H1 (cell line): ENCODE measurements around the gene HES5. TPM values are rescaled to one million over a fixed set of nuclear protein-coding genes. Genes with fewer than 3 reads are reported as not detected.

Experiments
- CTCF ChIA-PET: fragments of 300-600 bp; sonication (Branson Sonifier 250); formaldehyde crosslinking; loops from one replicate; lab custom pipeline; 2021; ENCODE audit not compliant: partially characterized antibody; lab: Charles Lee
- POLR2A ChIA-PET: fragments of 300-600 bp; sonication (Branson Sonifier 250); formaldehyde crosslinking; loops from one replicate; lab custom pipeline; 2021; ENCODE audit warnings: inconsistent platforms; ENCODE audit not compliant: partially characterized antibody; lab: Charles Lee
- DNase-seq, 2 experiments: peaks; one replicate each; pipeline versions ENCODE4 v3.0.0 to v3.0.0-alpha.2; 2010 to 2022; ENCODE audit warnings: low spot score in 2 of 2, low read depth in 1 of 2, mixed read lengths in 1 of 2
- FAIRE-seq: peaks from 2 replicates; lab custom pipeline; 2011; peaks lifted over from hg19 to GRCh38; lab: Jason Lieb, UNC
- H2AFZ ChIP-seq: 2 replicates; pipeline ENCODE4 v1.8.1; 2012; ENCODE audit warnings: low read length, inconsistent platforms
- H2AK5ac ChIP-seq: 2 replicates; pipeline ENCODE4 v1.6.1; 2013; ENCODE audit warnings: low read depth, low read length
- H2BK120ac ChIP-seq: replicated peaks from 2 replicates; pipeline ENCODE3; 2013; ENCODE audit warnings: low read depth, low read length, inconsistent platforms
- H2BK12ac ChIP-seq: 2 replicates; pipeline ENCODE4 v1.6.1; 2013; ENCODE audit warnings: low read depth, low read length
- H2BK15ac ChIP-seq: 2 replicates; pipeline ENCODE4 v1.6.1; 2013; ENCODE audit warnings: low read length
- H2BK20ac ChIP-seq: 2 replicates; pipeline ENCODE4 v1.6.1; 2013; ENCODE audit warnings: low read length
- H2BK5ac ChIP-seq: 2 replicates; pipeline ENCODE4 v1.6.1; 2013; ENCODE audit warnings: low read depth, low read length
- H3K14ac ChIP-seq: 2 replicates; pipeline ENCODE4 v1.6.1; 2013; ENCODE audit warnings: inconsistent platforms; ENCODE audit not compliant: insufficient read length
- H3K18ac ChIP-seq: 2 replicates; pipeline ENCODE4 v1.6.1; 2013; ENCODE audit warnings: low read length; ENCODE audit errors: extremely low read depth
- H3K23ac ChIP-seq: 2 replicates; pipeline ENCODE4 v1.6.1; 2013; ENCODE audit warnings: inconsistent platforms; ENCODE audit not compliant: insufficient read length
- H3K23me2 ChIP-seq: 2 replicates; pipeline ENCODE4 v1.6.1; 2013; ENCODE audit warnings: low read depth, low read length
- H3K27ac ChIP-seq: 2 replicates; pipeline ENCODE4 v1.6.1; 2011; ENCODE audit warnings: low read depth, low read length, inconsistent platforms
- H3K27me3 ChIP-seq, 4 experiments: replicated peaks in 1 of 4; 1 replicate in 1 of 4; 2 replicates in 3 of 4; pipeline versions ENCODE4 v1.6.1 to v1.8.1; 2011 to 2013; ENCODE audit warnings: low read length in 3 of 4, mild to moderate bottlenecking in 3 of 4, inconsistent platforms in 2 of 4, mixed read lengths in 2 of 4, moderate library complexity in 1 of 4; ENCODE audit not compliant: control insufficient read depth in 3 of 4, insufficient read depth in 3 of 4; ENCODE audit errors: extremely low read depth in 1 of 4
- H3K36me3 ChIP-seq, 4 experiments: 2 replicates each; pipeline versions ENCODE4 v1.6.1 to v1.8.1; 2011 to 2013; ENCODE audit warnings: mild to moderate bottlenecking in 4 of 4, low read length in 3 of 4, moderate library complexity in 2 of 4, control low read depth in 1 of 4, inconsistent platforms in 1 of 4; ENCODE audit not compliant: insufficient read depth in 4 of 4, control insufficient read depth in 2 of 4
- H3K4ac ChIP-seq: replicated peaks from 2 replicates; pipeline ENCODE3; 2013; ENCODE audit warnings: low read length, low read depth, mixed read lengths, inconsistent platforms; ENCODE audit not compliant: insufficient read length
- H3K4me1 ChIP-seq, 4 experiments: replicated peaks in 1 of 4; 1 replicate in 1 of 4; 2 replicates in 3 of 4; pipeline versions ENCODE4 v1.6.1 to v1.8.1; 2011 to 2013; ENCODE audit warnings: low read length in 3 of 4, inconsistent platforms in 2 of 4, mixed read lengths in 1 of 4; ENCODE audit not compliant: insufficient read depth in 4 of 4, control insufficient read depth in 3 of 4
- H3K4me2 ChIP-seq, 2 experiments: 2 replicates each; pipeline versions ENCODE4 v1.6.1 to v1.8.1; 2011 to 2013; ENCODE audit warnings: low read depth in 2 of 2, low read length in 2 of 2, control low read depth in 1 of 2, inconsistent platforms in 1 of 2, mild to moderate bottlenecking in 1 of 2; ENCODE audit not compliant: insufficient read depth in 1 of 2
- H3K4me3 ChIP-seq, 4 experiments: fragments of 200-600, 300-600 bp in 1 of 4; sonication (generic), shearing (Covaris generic), sonication (Bioruptor Twin) in 1 of 4; 2 replicates each; pipeline versions ENCODE4 v1.5.1 to v1.8.1; 2011 to 2016; ENCODE audit warnings: low read length in 4 of 4, low read depth in 3 of 4, control low read depth in 2 of 4, inconsistent platforms in 2 of 4, mild to moderate bottlenecking in 2 of 4, mixed read lengths in 1 of 4, moderate library complexity in 1 of 4; ENCODE audit not compliant: insufficient read depth in 2 of 4; ENCODE audit errors: extremely low read depth in 1 of 4
- H3K56ac ChIP-seq: replicated peaks from 2 replicates; pipeline ENCODE3; 2013; ENCODE audit warnings: low read depth, mild to moderate bottlenecking, mixed read lengths, low read length, inconsistent platforms; ENCODE audit not compliant: insufficient read length
- H3K79me1 ChIP-seq: 2 replicates; pipeline ENCODE4 v1.6.1; 2013; ENCODE audit warnings: low read depth, low read length, control low read depth
- H3K79me2 ChIP-seq, 2 experiments: 2 replicates each; pipeline versions ENCODE4 v1.6.1 to v1.8.1; 2012 to 2013; ENCODE audit warnings: low read length in 2 of 2, mild to moderate bottlenecking in 2 of 2, inconsistent platforms in 1 of 2; ENCODE audit not compliant: insufficient read depth in 2 of 2, control insufficient read depth in 1 of 2
- H3K9ac ChIP-seq, 4 experiments: replicated peaks in 1 of 4; 1 replicate in 1 of 4; 2 replicates in 3 of 4; pipeline versions ENCODE4 v1.6.1 to v1.8.1; 2011 to 2013; ENCODE audit warnings: low read depth in 3 of 4, low read length in 3 of 4, control low read depth in 2 of 4, mild to moderate bottlenecking in 2 of 4, moderate library complexity in 2 of 4, inconsistent platforms in 1 of 4; ENCODE audit errors: extremely low read depth in 1 of 4
- H3K9me3 ChIP-seq, 2 experiments: 2 replicates each; pipeline versions ENCODE4 v1.6.1 to v1.8.1; 2012 to 2013; ENCODE audit warnings: mild to moderate bottlenecking in 2 of 2, moderate library complexity in 2 of 2, control low read depth in 1 of 2, inconsistent platforms in 1 of 2, low read depth in 1 of 2, low read length in 1 of 2, mixed read lengths in 1 of 2; ENCODE audit not compliant: insufficient read depth in 2 of 2
- H4K20me1 ChIP-seq, 2 experiments: replicated peaks in 1 of 2; 2 replicates each; pipeline versions ENCODE3 to v1.8.1; 2011 to 2013; ENCODE audit warnings: inconsistent platforms in 2 of 2, low read length in 2 of 2, mild to moderate bottlenecking in 1 of 2; ENCODE audit not compliant: insufficient read depth in 2 of 2, control insufficient read depth in 1 of 2
- H4K5ac ChIP-seq: 2 replicates; pipeline ENCODE4 v1.6.1; 2013; ENCODE audit warnings: low read length, low read depth, mixed read lengths, inconsistent platforms; ENCODE audit not compliant: insufficient read length
- H4K8ac ChIP-seq: 2 replicates; pipeline ENCODE4 v1.8.0; 2013; ENCODE audit warnings: mild to moderate bottlenecking, moderate library complexity, low read length, inconsistent platforms; ENCODE audit not compliant: insufficient read depth; ENCODE audit errors: extremely low read depth
- H4K91ac ChIP-seq: replicated peaks from 2 replicates; pipeline ENCODE3; 2013; ENCODE audit warnings: low read length, mixed read lengths, inconsistent platforms; ENCODE audit not compliant: insufficient read length
- ATF2 ChIP-seq: IDR thresholded peaks from 2 replicates; pipeline ENCODE4 v1.6.1; 2012; ENCODE audit warnings: low read length, inconsistent platforms
- BACH1 ChIP-seq: IDR thresholded peaks from 2 replicates; pipeline ENCODE4 v1.6.1; 2012; ENCODE audit warnings: low read length, improper control_type of control experiment
- CBX8 ChIP-seq: fragments of 300-800, 300-1000 bp; sonication (generic); IDR thresholded peaks from 2 replicates; pipeline ENCODE4 v1.7.1; 2016; ENCODE audit warnings: low read depth, low read length, borderline replicate concordance
- HDAC2 ChIP-seq, 2 experiments: fragments of 300-600 bp in 1 of 2; sonication (generic) in 1 of 2; IDR thresholded peaks; 2 replicates each; pipeline ENCODE4 v1.6.1; 2011 to 2012; ENCODE audit warnings: low read depth in 2 of 2, low read length in 2 of 2, mild to moderate bottlenecking in 2 of 2, moderate library complexity in 2 of 2, borderline replicate concordance in 1 of 2, inconsistent platforms in 1 of 2
- MAX ChIP-seq: IDR thresholded peaks from 2 replicates; pipeline ENCODE4 v1.6.1; 2012; ENCODE audit warnings: inconsistent platforms
- NANOG ChIP-seq: IDR thresholded peaks from 2 replicates; pipeline ENCODE4 v1.6.1; 2011; ENCODE audit warnings: low read length, low read depth, mild to moderate bottlenecking, inconsistent platforms; ENCODE audit not compliant: insufficient read depth, poor library complexity, severe bottlenecking
- SP2 ChIP-seq: IDR thresholded peaks from 2 replicates; pipeline ENCODE4 v1.6.1; 2012; ENCODE audit warnings: mild to moderate bottlenecking, low read length, inconsistent platforms
- SRF ChIP-seq: IDR thresholded peaks from 2 replicates; pipeline ENCODE4 v1.6.1; 2011; ENCODE audit warnings: mild to moderate bottlenecking, low read depth, low read length, moderate library complexity
- SUZ12 ChIP-seq: fragments of 200-600 bp; sonication (generic); IDR thresholded peaks from 2 replicates; pipeline ENCODE4 v1.6.1; 2012; ENCODE audit warnings: mild to moderate bottlenecking, inconsistent platforms, low read length, moderate library complexity, mixed read lengths
- TCF12 ChIP-seq: IDR thresholded peaks from 2 replicates; pipeline ENCODE4 v1.6.1; 2011; ENCODE audit warnings: low read depth, mild to moderate bottlenecking, low read length
- TEAD4 ChIP-seq: IDR thresholded peaks from 2 replicates; pipeline ENCODE4 v1.6.1; 2012; ENCODE audit warnings: low read depth, low read length, inconsistent platforms, mixed read lengths
- WGBS, 2 experiments: shearing (Covaris generic) in 1 of 2; methylation state at CpG; one replicate each; pipeline versions ENCODE4 v1.1.6 to v1.1.7; 2013 to 2015; ENCODE audit warnings: low lambda C conversion rate in 2 of 2, mixed read lengths in 2 of 2, inconsistent platforms in 1 of 2, low coverage in 1 of 2, missing lambda C conversion rate in 1 of 2; ENCODE audit not compliant: insufficient replicate concordance in 2 of 2, insufficient coverage in 1 of 2, insufficient read length in 1 of 2; ENCODE audit errors: extremely low coverage in 1 of 2, missing lambda C conversion rate in 1 of 2; 5-methylcytosine and 5-hydroxymethylcytosine counted together
- polyA plus RNA-seq, 7 experiments: library from polyadenylated mRNA; depleted of rRNA in 3 of 7; stranded (reverse) in 5 of 7; unstranded in 2 of 7; fragments of >200 nt in 5 of 7; fragments of 200-250 nt in 2 of 7; gene quantifications; 1 replicate in 5 of 7; 2 replicates in 1 of 7; 4 replicates in 1 of 7; pipeline versions ENCODE4 v1.2.1 to v1.2.3, GENCODE V29; 2011 to 2013; ENCODE audit warnings: missing spikeins in 2 of 7, mixed read lengths in 2 of 7
- total RNA-seq: library from RNA; stranded (reverse); fragmentation: NEBNext Ultra II Directional; extraction: Animal tissue kit (Norgen Biotek cat#: 25700); gene quantifications from 2 replicates; pipeline ENCODE4 v1.2.1, GENCODE V29; 2021

HES5 gene
- total and polyA plus RNA-seq, 2 of the 8 experiments (the other 6 are each of a cell fraction or from before 2014, with no cell fraction given), result 0.22 TPM; not detected in 1

- ChIA-PET POLR2A (interaction anchor here (0.6 kb wide), 1 partner anchor 97 kb away, joined by 3 read pairs; no protein-coding TSS in a partner anchor), CTCF (interaction anchor here (0.9 to 3.0 kb wide), 11 partner anchors 9 to 851 kb away, joined by 3 to 17 read pairs (median 4); partner anchors contain the start of gene TNFRSF14)
- Histone ChIP-seq H2BK120ac (no peak overlapping the region), H3K18ac (no peak overlapping the region), H3K79me2 (no peaks in the 10 kb centered on the region), H3K79me1 (no peaks in the 10 kb centered on the region), H3K36me3 (no peaks in the 10 kb centered on the region), H3K14ac (no peak overlapping the region), H3K27me3 (peaks cover 0 to 49% (median 33%) of the 10 kb centered on the region in 4 experiments; a peak in 6 of 7 replicates), H3K9me3 (no peaks in the 10 kb centered on the region), H4K8ac (no peak overlapping the region), H2BK15ac (no peak overlapping the region), H4K5ac (no peak overlapping the region), H4K20me1 (peaks cover 0 to 5% of the 10 kb centered on the region in 2 experiments), H3K9ac (no peak overlapping the region), H3K4me1 (peaks cover 0 to 33% (median 14%) of the 10 kb centered on the region in 4 experiments; a peak in 6 of 7 replicates), H2AK5ac (no peak overlapping the region), H2BK12ac (no peak overlapping the region), H3K27ac (no peak overlapping the region), H2BK5ac (no peak overlapping the region), H2AFZ (no peak overlapping the region), H3K56ac (no peak overlapping the region), H3K23ac (no peak overlapping the region), H3K4ac (no peak overlapping the region), H3K23me2 (no peaks in the 10 kb centered on the region), H2BK20ac (no peak overlapping the region), H4K91ac (no peak overlapping the region), H3K4me3 (no peak overlapping the region), H3K4me2 (no peak overlapping the region)
- WGBS, 2 experiments, result 86% methylated on average over 8 of the region's 8 CpGs; no CpG with 5 or more reads in 1 of the 2 experiments
- DNase-seq (no peak), FAIRE-seq (no peak)
- no peak for TF ChIP-seq MAX
- no peak for TF ChIP-seq CBX8
- no peak for TF ChIP-seq SRF
- no peak for TF ChIP-seq SUZ12
- TF ChIP-seq NANOG, result no peak
- TF ChIP-seq TEAD4, result no peak
- no peak for TF ChIP-seq ATF2
- no peak for TF ChIP-seq SP2
- TF ChIP-seq HDAC2 (IDR thresholded peaks at IDR 0.05; ENCODE audit: borderline replicate concordance in 1 of 2, low read depth in 2 of 2, low read length in 2 of 2), result no peak
- TF ChIP-seq BACH1, result no peak
- TF ChIP-seq TCF12, result no peak
These were observed 8.8 kb upstream of the HES5 start for GRCh38 chr1:2538872-2539271.
